ENCODE data around the gene BID. TPM values are rescaled to one million over a fixed set of nuclear protein-coding genes. Genes with fewer than 3 reads are reported as not detected.
"Not testable (repeated sequence)": the region's sequence is repeated elsewhere in the genome, so short reads cannot be mapped to it uniquely, and the experiment has no call there.

Gene BID
- total RNA-seq, 1 experiment from 2014 or later: 58.2 TPM

DNA sequence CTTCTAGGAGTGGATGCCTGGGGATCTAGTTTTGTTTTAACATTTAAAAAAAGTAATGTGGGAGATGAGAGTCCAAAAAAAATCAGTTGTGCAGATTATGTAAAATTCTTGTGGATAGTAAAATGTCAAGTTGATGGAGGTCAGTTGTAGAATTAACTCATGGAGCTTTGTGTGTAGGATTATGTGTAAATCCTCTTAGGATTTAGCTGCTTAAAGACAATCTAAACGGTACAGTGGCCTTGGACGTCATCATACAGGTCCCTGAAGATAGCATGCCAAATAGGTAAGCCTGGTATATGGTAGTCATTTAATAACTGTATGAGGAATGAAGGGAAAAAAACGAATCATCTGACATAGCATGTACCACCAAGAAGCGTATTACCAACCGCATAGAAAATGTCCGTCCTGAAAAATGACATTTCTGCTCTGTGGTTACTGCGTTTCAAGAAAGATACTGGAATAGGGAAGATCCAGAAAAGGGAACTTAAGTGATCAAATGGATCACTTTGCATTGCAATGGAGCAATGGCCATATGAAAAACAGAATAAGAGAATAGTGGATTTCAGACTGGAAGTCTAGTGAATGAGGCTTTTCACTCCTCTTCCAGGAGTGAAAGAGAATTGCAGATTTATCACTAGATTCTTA, 74.5 kb downstream of the BID start (continued):
- TF ChIP-seq EZH2phosphoT487 (IDR thresholded peaks at IDR 0.05; ENCODE audit: borderline replicate concordance): no peak
- no peak for TF ChIP-seq EGR1 (IDR thresholded peaks at IDR 0.05; ENCODE audit: low read depth)
- TF ChIP-seq JUND (IDR thresholded peaks at IDR 0.05): no peak
- no peak for TF ChIP-seq ELF1 (IDR thresholded peaks at IDR 0.05; ENCODE audit: borderline replicate concordance, low read depth)
- TF ChIP-seq FOSL1 (IDR thresholded peaks at IDR 0.05; ENCODE audit: low read depth): no peak
- no peak for TF ChIP-seq POLR2A (IDR thresholded peaks at IDR 0.05; ENCODE audit: borderline replicate concordance, extremely low read depth, insufficient read depth, insufficient read length)
- no peak for TF ChIP-seq SRF (IDR thresholded peaks at IDR 0.05; ENCODE audit: low read depth)
- no peak for TF ChIP-seq SP1 (IDR thresholded peaks at IDR 0.05; ENCODE audit: low read depth)

DNA sequence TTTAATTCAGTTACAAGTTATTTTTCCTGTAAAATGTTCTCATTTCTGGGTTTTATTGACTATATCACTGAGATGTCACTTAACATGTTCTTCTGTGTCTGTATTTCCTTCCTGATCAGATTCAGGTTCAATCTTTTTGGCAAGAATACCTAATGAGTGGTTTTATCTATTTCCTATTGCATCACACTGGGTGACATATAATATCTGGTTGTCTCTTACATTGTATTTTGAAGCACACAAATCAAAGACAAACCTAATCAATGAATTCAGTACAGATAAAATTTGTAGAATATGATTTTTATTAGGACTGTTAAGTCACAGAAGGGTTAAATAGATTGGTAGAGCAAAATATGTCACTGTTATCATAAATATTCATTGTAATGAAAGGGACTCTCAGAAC, 75.3 kb downstream of the BID start:
- Histone ChIP-seq H3K27ac (ENCODE audit: low read depth, low read length) (no peak overlapping the region), H3K9ac (ENCODE audit: low read length) (no peak overlapping the region), H4K20me1 (ENCODE audit: insufficient read depth) (no peaks in the 10 kb centered on the region; the same call in none of the 2 replicates), H3K9me3 (ENCODE audit: control insufficient read depth in 1 of 2, insufficient read depth in 1 of 2, low read depth in 1 of 2, low read length in 2 of 2) (no peaks in the 10 kb centered on the region), H3K27me3 (ENCODE audit: insufficient read depth, low read length) (no peaks in the 10 kb centered on the region), H3K4me2 (ENCODE audit: low read length) (no peak overlapping the region), H2AFZ (ENCODE audit: low read depth, low read length, poor library complexity, severe bottlenecking) (no peak overlapping the region), H3K79me2 (ENCODE audit: insufficient read depth, low read length) (no peaks in the 10 kb centered on the region), H3K36me3 (ENCODE audit: control insufficient read depth in 1 of 2, insufficient read depth in 2 of 2, low read length in 2 of 2) (peaks cover 0 to 5% of the 10 kb centered on the region in 2 experiments; a peak in 1 of 4 replicates), H3K4me1 (ENCODE audit: control insufficient read depth in 1 of 2, insufficient read depth in 2 of 2, low read length in 2 of 2) (no peaks in the 10 kb centered on the region), H3K4me3 (replicated peaks in 1 of 2; ENCODE audit: low read depth in 1 of 2, low read length in 2 of 2) (no peak overlapping the region), H3K9me2 (ENCODE audit: insufficient read depth) (no peaks in the 10 kb centered on the region)
- ChIA-PET RAD21 (ENCODE audit: low non-redundant PET in 1 of 2, low total read pairs in 2 of 2, uncharacterized antibody in 2 of 2, unreplicated experiment in 2 of 2) (no interaction called here), POLR2A (no interaction called here), CTCF (no interaction called here)
- no TSS peak for BruUV-seq (replicated peaks)
- DNase-seq (ENCODE audit: low read depth, low spot score) (no peak), ATAC-seq (no peak)
- TF ChIP-seq ZFX (IDR thresholded peaks at IDR 0.05) (no peak), SIN3A (IDR thresholded peaks at IDR 0.05; ENCODE audit: low read depth) (no peak), TCF7L2 (IDR thresholded peaks at IDR 0.05; ENCODE audit: borderline replicate concordance, extremely low read depth, insufficient read depth, insufficient read length) (no peak), CBX3 (IDR thresholded peaks at IDR 0.05; ENCODE audit: low read depth) (no peak), ELF1 (IDR thresholded peaks at IDR 0.05; ENCODE audit: borderline replicate concordance, low read depth) (no peak), YY1 (IDR thresholded peaks at IDR 0.05; ENCODE audit: extremely low read depth, insufficient replicate concordance, low read depth, low read length) (no peak), EZH2phosphoT487 (IDR thresholded peaks at IDR 0.05; ENCODE audit: borderline replicate concordance) (no peak), SRF (IDR thresholded peaks at IDR 0.05; ENCODE audit: low read depth) (no peak), JUND (IDR thresholded peaks at IDR 0.05) (no peak)
- TF ChIP-seq, protein P1, sequence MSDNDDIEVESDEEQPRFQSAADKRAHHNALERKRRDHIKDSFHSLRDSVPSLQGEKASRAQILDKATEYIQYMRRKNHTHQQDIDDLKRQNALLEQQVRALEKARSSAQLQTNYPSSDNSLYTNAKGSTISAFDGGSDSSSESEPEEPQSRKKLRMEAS (IDR thresholded peaks at IDR 0.05): no peak
- TF ChIP-seq, protein P2, sequence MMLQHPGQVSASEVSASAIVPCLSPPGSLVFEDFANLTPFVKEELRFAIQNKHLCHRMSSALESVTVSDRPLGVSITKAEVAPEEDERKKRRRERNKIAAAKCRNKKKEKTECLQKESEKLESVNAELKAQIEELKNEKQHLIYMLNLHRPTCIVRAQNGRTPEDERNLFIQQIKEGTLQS (IDR thresholded peaks at IDR 0.05): no peak
- TF ChIP-seq, protein P3, sequence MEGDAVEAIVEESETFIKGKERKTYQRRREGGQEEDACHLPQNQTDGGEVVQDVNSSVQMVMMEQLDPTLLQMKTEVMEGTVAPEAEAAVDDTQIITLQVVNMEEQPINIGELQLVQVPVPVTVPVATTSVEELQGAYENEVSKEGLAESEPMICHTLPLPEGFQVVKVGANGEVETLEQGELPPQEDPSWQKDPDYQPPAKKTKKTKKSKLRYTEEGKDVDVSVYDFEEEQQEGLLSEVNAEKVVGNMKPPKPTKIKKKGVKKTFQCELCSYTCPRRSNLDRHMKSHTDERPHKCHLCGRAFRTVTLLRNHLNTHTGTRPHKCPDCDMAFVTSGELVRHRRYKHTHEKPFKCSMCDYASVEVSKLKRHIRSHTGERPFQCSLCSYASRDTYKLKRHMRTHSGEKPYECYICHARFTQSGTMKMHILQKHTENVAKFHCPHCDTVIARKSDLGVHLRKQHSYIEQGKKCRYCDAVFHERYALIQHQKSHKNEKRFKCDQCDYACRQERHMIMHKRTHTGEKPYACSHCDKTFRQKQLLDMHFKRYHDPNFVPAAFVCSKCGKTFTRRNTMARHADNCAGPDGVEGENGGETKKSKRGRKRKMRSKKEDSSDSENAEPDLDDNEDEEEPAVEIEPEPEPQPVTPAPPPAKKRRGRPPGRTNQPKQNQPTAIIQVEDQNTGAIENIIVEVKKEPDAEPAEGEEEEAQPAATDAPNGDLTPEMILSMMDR (IDR thresholded peaks at IDR 0.05 in 2 of 3, conservative IDR thresholded peaks at IDR 0.05 in 1 of 3; ENCODE audit: borderline replicate concordance in 1 of 3, insufficient read depth in 1 of 3, low read depth in 2 of 3, low read length in 2 of 3): no peak
- intact Hi-C loops (cut with micrococcal nuclease): no loop called here

DNA sequence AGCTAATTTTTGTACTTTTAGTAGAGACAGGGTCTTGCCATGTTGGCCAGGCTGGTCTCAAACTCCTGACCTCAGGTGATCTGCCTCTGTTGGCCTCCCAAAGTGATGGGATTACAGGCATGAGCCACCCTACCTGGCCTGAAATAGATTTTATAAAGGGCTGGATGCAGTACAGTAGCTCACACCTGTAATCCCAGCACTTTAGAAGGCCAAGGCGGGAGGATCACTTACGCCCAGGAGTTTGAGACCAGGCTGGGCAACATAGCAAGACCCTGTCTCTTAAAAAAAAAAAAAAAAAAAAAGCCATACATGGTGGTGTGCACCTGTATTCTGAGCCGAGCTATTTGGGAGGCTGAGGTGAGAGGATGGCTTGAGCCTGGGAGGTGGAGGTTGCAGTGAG, 76.0 kb downstream of the BID start:
- POLR2A ChIA-PET; CTCF ChIA-PET; H3K9ac ChIP-seq (ENCODE audit: low read length): not testable (repeated sequence)

More for the DNA sequence above, 76.0 kb downstream of the BID start:
- ATAC-seq; H3K4me3 ChIP-seq (replicated peaks in 1 of 2; ENCODE audit: low read depth in 1 of 2, low read length in 2 of 2); H3K9me2 ChIP-seq (ENCODE audit: insufficient read depth); H3K27ac ChIP-seq (ENCODE audit: low read depth, low read length); intact Hi-C loops (cut with micrococcal nuclease); H4K20me1 ChIP-seq (ENCODE audit: insufficient read depth); H3K9me3 ChIP-seq (ENCODE audit: control insufficient read depth in 1 of 2, insufficient read depth in 1 of 2, low read depth in 1 of 2, low read length in 2 of 2); DNase-seq (ENCODE audit: low read depth, low spot score); H3K4me1 ChIP-seq (ENCODE audit: control insufficient read depth in 1 of 2, insufficient read depth in 2 of 2, low read length in 2 of 2); H3K36me3 ChIP-seq (ENCODE audit: control insufficient read depth in 1 of 2, insufficient read depth in 2 of 2, low read length in 2 of 2); RAD21 ChIA-PET (ENCODE audit: low non-redundant PET in 1 of 2, low total read pairs in 2 of 2, uncharacterized antibody in 2 of 2, unreplicated experiment in 2 of 2); H3K79me2 ChIP-seq (ENCODE audit: insufficient read depth, low read length); H3K27me3 ChIP-seq (ENCODE audit: insufficient read depth, low read length); H3K4me2 ChIP-seq (ENCODE audit: low read length); H2AFZ ChIP-seq (ENCODE audit: low read depth, low read length, poor library complexity, severe bottlenecking); BruUV-seq (replicated peaks): not testable (repeated sequence)
